ENCODE results near the gene SVIL.
A peak's percentile ranks its signal among the peaks of the same experiment; 100 is the strongest.
"Not testable (repeated sequence)": the region's sequence is repeated elsewhere in the genome, so short reads cannot be mapped to it uniquely, and the experiment has no call there.

Gene SVIL

DNA sequence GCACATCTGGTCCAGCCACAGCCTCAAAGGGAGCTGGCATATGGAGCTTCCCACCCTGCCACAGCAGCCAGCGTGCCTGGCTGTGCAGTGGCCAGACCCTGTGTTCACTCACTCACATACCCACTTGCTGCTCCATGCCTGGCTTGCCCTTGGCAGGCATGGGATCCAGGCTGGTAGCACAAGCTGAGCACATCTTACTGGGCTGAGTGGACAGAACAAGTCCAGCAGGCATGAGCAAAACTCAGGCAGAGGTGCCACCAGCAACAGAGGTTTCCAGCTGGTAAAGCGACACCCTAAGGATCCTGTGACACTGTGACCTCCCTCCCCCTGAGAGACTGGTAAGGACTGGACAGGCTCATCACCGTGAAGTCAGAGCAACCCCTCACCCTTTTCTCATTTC is 25.1 kb downstream of the SVIL start:
- no peak overlapping the region for H3K27ac Mint-ChIP-seq
- peaks cover 26% of the 10 kb centered on the region for H3K36me3 Mint-ChIP-seq (ENCODE audit: low read depth)
- TF ChIP-seq, protein P1, sequence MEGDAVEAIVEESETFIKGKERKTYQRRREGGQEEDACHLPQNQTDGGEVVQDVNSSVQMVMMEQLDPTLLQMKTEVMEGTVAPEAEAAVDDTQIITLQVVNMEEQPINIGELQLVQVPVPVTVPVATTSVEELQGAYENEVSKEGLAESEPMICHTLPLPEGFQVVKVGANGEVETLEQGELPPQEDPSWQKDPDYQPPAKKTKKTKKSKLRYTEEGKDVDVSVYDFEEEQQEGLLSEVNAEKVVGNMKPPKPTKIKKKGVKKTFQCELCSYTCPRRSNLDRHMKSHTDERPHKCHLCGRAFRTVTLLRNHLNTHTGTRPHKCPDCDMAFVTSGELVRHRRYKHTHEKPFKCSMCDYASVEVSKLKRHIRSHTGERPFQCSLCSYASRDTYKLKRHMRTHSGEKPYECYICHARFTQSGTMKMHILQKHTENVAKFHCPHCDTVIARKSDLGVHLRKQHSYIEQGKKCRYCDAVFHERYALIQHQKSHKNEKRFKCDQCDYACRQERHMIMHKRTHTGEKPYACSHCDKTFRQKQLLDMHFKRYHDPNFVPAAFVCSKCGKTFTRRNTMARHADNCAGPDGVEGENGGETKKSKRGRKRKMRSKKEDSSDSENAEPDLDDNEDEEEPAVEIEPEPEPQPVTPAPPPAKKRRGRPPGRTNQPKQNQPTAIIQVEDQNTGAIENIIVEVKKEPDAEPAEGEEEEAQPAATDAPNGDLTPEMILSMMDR (IDR thresholded peaks at IDR 0.05; ENCODE audit: unreplicated experiment in 3 of 3): no peak
- peaks cover 60% of the 10 kb centered on the region for H3K4me1 Mint-ChIP-seq
- no peaks in the 10 kb centered on the region for H3K9me3 Mint-ChIP-seq
- H3K27me3 Mint-ChIP-seq (ENCODE audit: low read depth): no peaks in the 10 kb centered on the region
- H3K4me3 Mint-ChIP-seq: no peak overlapping the region

DNA sequence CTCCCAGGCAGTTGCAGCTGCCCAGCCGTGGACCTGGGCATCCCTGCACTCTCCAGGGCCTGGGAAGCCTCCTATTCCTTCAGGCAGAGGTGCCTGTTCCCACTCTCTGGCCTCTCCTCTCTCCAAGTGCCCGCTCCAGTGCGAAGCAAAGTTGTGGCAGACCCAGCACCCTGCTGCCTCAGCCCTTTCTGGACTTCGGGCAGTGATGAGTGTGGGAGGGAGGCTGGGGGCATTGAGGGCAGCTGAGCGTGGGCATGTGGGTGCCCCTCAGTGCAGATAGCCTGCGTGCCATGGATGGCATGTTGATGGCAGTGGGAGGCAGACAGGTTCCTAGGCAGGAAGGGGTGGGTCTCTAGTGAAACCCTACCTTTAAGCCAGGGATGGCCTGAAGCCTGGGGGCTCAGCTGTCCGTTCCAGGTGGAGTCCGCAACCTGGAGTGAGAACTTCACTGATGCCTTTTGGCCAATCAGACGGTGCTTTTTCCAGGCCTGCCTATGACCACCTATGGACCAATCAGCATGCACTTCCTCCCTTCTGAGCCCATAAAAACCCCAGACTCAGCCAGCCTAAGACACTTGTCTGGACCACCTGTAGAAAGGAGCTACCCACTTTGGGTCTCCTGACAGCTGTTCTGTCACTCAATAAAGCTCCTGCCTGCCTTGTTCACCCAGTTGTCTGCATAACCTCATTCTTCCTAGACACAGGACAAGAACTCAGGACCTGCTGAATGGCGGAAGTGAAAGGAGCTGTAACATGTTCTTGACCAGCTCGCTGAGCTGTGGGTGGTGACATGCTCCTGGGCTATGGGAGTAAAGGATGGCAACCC is 26.1 kb downstream of the SVIL start:
- TF ChIP-seq, protein P1 (IDR thresholded peaks at IDR 0.05; ENCODE audit: unreplicated experiment in 3 of 3): no peak
- Mint-ChIP-seq H3K9me3 (no peaks in the 10 kb centered on the region), H3K4me3 (no peak overlapping the region), H3K27ac (no peak overlapping the region), H3K36me3 (ENCODE audit: low read depth) (peaks cover 26% of the 10 kb centered on the region), H3K27me3 (ENCODE audit: low read depth) (no peaks in the 10 kb centered on the region), H3K4me1 (peaks cover 59% of the 10 kb centered on the region)

DNA sequence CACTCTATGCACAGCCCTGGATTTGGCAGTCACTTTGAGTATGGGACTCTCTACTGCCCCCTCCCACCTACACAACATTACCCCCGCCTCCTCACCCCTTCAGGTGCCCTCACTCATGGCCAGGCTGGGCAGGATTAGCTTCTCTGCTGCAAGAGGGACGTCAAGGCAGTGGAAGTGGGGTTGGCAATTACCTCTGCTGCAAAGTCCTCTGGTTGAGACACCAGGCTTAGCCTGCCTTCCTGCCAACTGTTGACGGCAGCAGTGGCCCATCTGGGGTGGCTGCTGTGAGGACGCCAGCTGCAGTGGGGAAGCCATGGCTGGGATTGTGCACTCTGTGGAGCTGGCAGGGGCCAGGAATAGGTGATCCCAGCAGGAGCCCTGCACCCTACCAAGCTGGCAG is 26.7 kb downstream of the SVIL start:
- Mint-ChIP-seq H3K4me1 (peaks cover 63% of the 10 kb centered on the region), H3K27ac (peak overlapping the region in 1 of 3 experiments; percentile 19), H3K36me3 (ENCODE audit: low read depth) (peaks cover 26% of the 10 kb centered on the region), H3K27me3 (ENCODE audit: low read depth) (no peaks in the 10 kb centered on the region), H3K4me3 (no peak overlapping the region), H3K9me3 (no peaks in the 10 kb centered on the region)
- TF ChIP-seq, protein P1 (IDR thresholded peaks at IDR 0.05; ENCODE audit: unreplicated experiment in 3 of 3): no peak

DNA sequence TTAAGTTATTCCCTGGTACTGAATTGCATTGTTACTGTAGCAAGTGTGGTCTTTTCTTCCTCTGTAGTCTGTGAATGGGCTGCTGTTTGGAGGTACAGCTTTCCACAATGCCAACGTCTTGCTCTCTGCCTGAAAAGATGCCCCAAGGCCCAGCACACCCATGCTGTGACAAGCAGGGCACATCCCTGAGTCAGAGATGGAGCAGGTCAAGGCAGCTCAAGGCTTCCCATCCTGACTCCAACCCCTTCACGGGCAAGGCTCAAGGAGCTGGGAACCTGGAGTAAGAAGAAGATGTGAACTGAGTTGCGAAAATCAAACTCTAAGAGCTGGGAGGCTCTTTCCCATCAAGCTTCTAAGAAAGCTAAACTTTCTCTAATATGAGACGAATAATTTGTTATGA is 27.2 kb downstream of the SVIL start:
- no peaks in the 10 kb centered on the region for H3K27me3 Mint-ChIP-seq (ENCODE audit: low read depth)
- H3K4me1 Mint-ChIP-seq: peaks cover 62% of the 10 kb centered on the region
- no peak overlapping the region for H3K4me3 Mint-ChIP-seq
- peaks cover 25% of the 10 kb centered on the region for H3K36me3 Mint-ChIP-seq (ENCODE audit: low read depth)
- peak overlapping the region in 1 of 3 experiments; percentile 19 for H3K27ac Mint-ChIP-seq
- no peaks in the 10 kb centered on the region for H3K9me3 Mint-ChIP-seq
- TF ChIP-seq, protein P1 (IDR thresholded peaks at IDR 0.05; ENCODE audit: unreplicated experiment in 3 of 3): no peak

GRCh38 chr10:29606693-29607092 is 28.1 kb downstream of the SVIL start:
- peak overlapping the region in 1 of 3 experiments; percentile 19 for H3K27ac Mint-ChIP-seq
- H3K36me3 Mint-ChIP-seq (ENCODE audit: low read depth): peaks cover 20% of the 10 kb centered on the region
- not testable (repeated sequence) for H3K4me3 Mint-ChIP-seq; H3K9me3 Mint-ChIP-seq; H3K27me3 Mint-ChIP-seq (ENCODE audit: low read depth)
- peaks cover 56% of the 10 kb centered on the region for H3K4me1 Mint-ChIP-seq

GRCh38 chr10:29604291-29604825 is 30.4 kb downstream of the SVIL start:
- no peaks in the 10 kb centered on the region for H3K9me3 Mint-ChIP-seq
- H3K27ac Mint-ChIP-seq: no peak overlapping the region
- peaks cover 4% of the 10 kb centered on the region for H3K36me3 Mint-ChIP-seq (ENCODE audit: low read depth)
- no peak overlapping the region for H3K4me3 Mint-ChIP-seq
- H3K4me1 Mint-ChIP-seq: peaks cover 58% of the 10 kb centered on the region
- TF ChIP-seq, protein P1 (IDR thresholded peaks at IDR 0.05; ENCODE audit: unreplicated experiment in 3 of 3): no peak
- no peaks in the 10 kb centered on the region for H3K27me3 Mint-ChIP-seq (ENCODE audit: low read depth)
